Keratinocyte (primary cell): ENCODE data around the gene F8. TPM values are rescaled to one million over a fixed set of nuclear protein-coding genes. Genes with fewer than 3 reads are reported as not detected.
"Not testable (repeated sequence)": the region's sequence is repeated elsewhere in the genome, so short reads cannot be mapped to it uniquely, and the experiment has no call there.

Source experiments
- DNase-seq: peaks from one replicate; pipeline ENCODE4 v3.0.0-alpha.2; 2011; ENCODE audit warnings: low read depth, missing footprints, low spot score
- FAIRE-seq: peaks from 2 replicates; lab custom pipeline; 2011; peaks lifted over from hg19 to GRCh38; lab: Jason Lieb, UNC
- H2AFZ ChIP-seq: 2 replicates; pipeline ENCODE4 v1.6.0; 2012; ENCODE audit warnings: low read length, control low read depth, inconsistent platforms; ENCODE audit not compliant: control insufficient read depth
- H3K27ac ChIP-seq: 2 replicates; pipeline ENCODE4 v1.5.1; 2011; ENCODE audit warnings: low read length; ENCODE audit not compliant: control insufficient read depth, insufficient read depth
- H3K27me3 ChIP-seq: 3 replicates; pipeline ENCODE4 v1.6.0; 2011; ENCODE audit warnings: low read length; ENCODE audit not compliant: control insufficient read depth, insufficient read depth; ENCODE audit errors: extremely low read depth
- H3K36me3 ChIP-seq, 2 experiments: 2 replicates in 1 of 2; 3 replicates in 1 of 2; pipeline ENCODE4 v1.5.1; 2011; ENCODE audit warnings: low read length in 2 of 2, mild to moderate bottlenecking in 1 of 2; ENCODE audit not compliant: control insufficient read depth in 2 of 2, insufficient read depth in 2 of 2; ENCODE audit errors: extremely low read depth in 1 of 2
- H3K4me1 ChIP-seq: 3 replicates; pipeline ENCODE4 v1.5.1; 2011; ENCODE audit warnings: low read length; ENCODE audit not compliant: control insufficient read depth, insufficient read depth; ENCODE audit errors: extremely low read depth
- H3K4me2 ChIP-seq: 3 replicates; pipeline ENCODE4 v1.6.0; 2011; ENCODE audit warnings: low read depth, low read length; ENCODE audit not compliant: control insufficient read depth, insufficient read depth; ENCODE audit errors: extremely low read depth
- H3K4me3 ChIP-seq, 3 experiments: fragments of 200-600 bp in 1 of 3; sonication (generic) in 1 of 3; 2 replicates in 2 of 3; 3 replicates in 1 of 3; pipeline ENCODE4 v1.5.1; 2011 to 2016; ENCODE audit warnings: low read length in 3 of 3, mild to moderate bottlenecking in 3 of 3, control low read depth in 2 of 3, inconsistent platforms in 1 of 3, low read depth in 1 of 3, mixed read lengths in 1 of 3, mixed run types in 1 of 3, moderate library complexity in 1 of 3; ENCODE audit not compliant: control insufficient read depth in 2 of 3, insufficient read depth in 2 of 3; ENCODE audit errors: extremely low read depth in 1 of 3
- H3K79me2 ChIP-seq: 2 replicates; pipeline ENCODE4 v1.6.0; 2012; ENCODE audit warnings: low read length; ENCODE audit not compliant: control insufficient read depth, insufficient read depth
- H3K9ac ChIP-seq: 3 replicates; pipeline ENCODE4 v1.6.0; 2011; ENCODE audit warnings: low read length; ENCODE audit not compliant: control insufficient read depth, insufficient read depth; ENCODE audit errors: extremely low read depth
- H3K9me1 ChIP-seq: 3 replicates; pipeline ENCODE4 v1.6.0; 2011; ENCODE audit warnings: low read length; ENCODE audit not compliant: control insufficient read depth, insufficient read depth; ENCODE audit errors: extremely low read depth
- H3K9me3 ChIP-seq: 2 replicates; pipeline ENCODE4 v1.5.1; 2012; ENCODE audit warnings: low read depth, low read length; ENCODE audit not compliant: control insufficient read depth
- H4K20me1 ChIP-seq: 3 replicates; pipeline ENCODE4 v1.6.0; 2011; ENCODE audit warnings: low read length; ENCODE audit not compliant: control insufficient read depth, insufficient read depth; ENCODE audit errors: extremely low read depth
- CTCF ChIP-seq, 3 experiments: IDR thresholded peaks in 1 of 3; conservative IDR thresholded peaks in 1 of 3; optimal IDR thresholded peaks in 1 of 3; 2 replicates in 2 of 3; 3 replicates in 1 of 3; pipeline versions ENCODE3 to v1.5.1; 2011; ENCODE audit warnings: low read length in 3 of 3, mild to moderate bottlenecking in 3 of 3, moderate library complexity in 2 of 3, control low read depth in 1 of 3, inconsistent platforms in 1 of 3; ENCODE audit not compliant: insufficient read depth in 2 of 3; ENCODE audit errors: extremely low read depth in 1 of 3
- EZH2 ChIP-seq: IDR thresholded peaks from one replicate; pipeline ENCODE4 v1.6.1; 2012; ENCODE audit warnings: inconsistent platforms, mild to moderate bottlenecking, low read length, moderate library complexity
- dilution Hi-C: fragments of 300-500 bp; cut with MboI; formaldehyde crosslinking; loops from one replicate; pipeline ENCODE4 v1.7.0; 2020; ENCODE audit warnings: low sequenced_read_pairs; ENCODE audit not compliant: extremely low pct_ligation_motif_present
- polyA plus RNA-seq, 5 experiments: library from polyadenylated mRNA; depleted of rRNA in 3 of 5; stranded (reverse) in 3 of 5; stranded (forward) in 1 of 5; unstranded in 1 of 5; fragments of >200 nt; gene quantifications; 1 replicate in 1 of 5; 2 replicates in 3 of 5; 3 replicates in 1 of 5; pipeline versions ENCODE4 v1.2.1 to v1.2.3, GENCODE V29; 2011 to 2012; ENCODE audit warnings: missing spikeins in 2 of 5, low read depth in 1 of 5, low replicate concordance in 1 of 5

Gene F8
- polyA plus RNA-seq, 1 donor (not counting 4 experiments of a cell fraction or from before 2014, with no cell fraction given): 1.3 TPM

- Histone ChIP-seq H3K4me2 (no peak overlapping the region), H3K79me2 (no peaks in the 10 kb centered on the region), H3K36me3 (no peaks in the 10 kb centered on the region), H3K4me3 (no peak overlapping the region), H4K20me1 (no peaks in the 10 kb centered on the region), H3K9me3 (no peaks in the 10 kb centered on the region), H2AFZ (no peak overlapping the region), H3K9me1 (no peaks in the 10 kb centered on the region), H3K27ac (no peak overlapping the region), H3K4me1 (no peaks in the 10 kb centered on the region), H3K27me3 (no peaks in the 10 kb centered on the region), H3K9ac (no peak overlapping the region)
- FAIRE-seq: no peak
- TF ChIP-seq CTCF (optimal IDR thresholded peaks at IDR 0.05 in 1 of 3, IDR thresholded peaks at IDR 0.05 in 1 of 3, conservative IDR thresholded peaks at IDR 0.05 in 1 of 3; ENCODE audit: extremely low read depth in 1 of 3, insufficient read depth in 2 of 3, low read length in 3 of 3): no peak
- TF ChIP-seq EZH2: no peak
- dilution Hi-C loops: no loop called here
- no peak for DNase-seq
Observed at GRCh38 chrX:154873329-154873728, 149.2 kb downstream of the F8 start.

GRCh38 chrX:154868522-154868921 lies 154.0 kb downstream of the F8 start:
- H3K9ac ChIP-seq, H2AFZ ChIP-seq, H3K9me1 ChIP-seq, H3K4me1 ChIP-seq, H3K27me3 ChIP-seq, H3K4me3 ChIP-seq, dilution Hi-C loops, H3K9me3 ChIP-seq, FAIRE-seq, H4K20me1 ChIP-seq, H3K4me2 ChIP-seq, H3K36me3 ChIP-seq, H3K79me2 ChIP-seq, DNase-seq, H3K27ac ChIP-seq: not testable (repeated sequence)

GRCh38 chrX:154855256-154855655 lies 167.3 kb downstream of the F8 start:
- Histone ChIP-seq H3K9me1 (no peaks in the 10 kb centered on the region), H4K20me1 (no peaks in the 10 kb centered on the region), H3K79me2 (no peaks in the 10 kb centered on the region), H3K9me3 (no peaks in the 10 kb centered on the region), H2AFZ (no peak overlapping the region), H3K27ac (no peak overlapping the region), H3K9ac (no peak overlapping the region), H3K4me2 (no peak overlapping the region), H3K4me3 (no peak overlapping the region), H3K36me3 (no peaks in the 10 kb centered on the region), H3K27me3 (no peaks in the 10 kb centered on the region), H3K4me1 (no peaks in the 10 kb centered on the region)
- DNase-seq (no peak), FAIRE-seq (no peak)
- dilution Hi-C loops: no loop called here
- TF ChIP-seq EZH2 (no peak), CTCF (optimal IDR thresholded peaks at IDR 0.05 in 1 of 3, IDR thresholded peaks at IDR 0.05 in 1 of 3, conservative IDR thresholded peaks at IDR 0.05 in 1 of 3; ENCODE audit: extremely low read depth in 1 of 3, insufficient read depth in 2 of 3, low read length in 3 of 3) (no peak)
